Measurements from ENCODE around the gene SLC8A3. TPM values are rescaled to one million over a fixed set of nuclear protein-coding genes. Genes with fewer than 3 reads are reported as not detected.

The SLC8A3 gene
- total and polyA plus RNA-seq, 2 experiments from 2014 or later = not detected

DNA sequence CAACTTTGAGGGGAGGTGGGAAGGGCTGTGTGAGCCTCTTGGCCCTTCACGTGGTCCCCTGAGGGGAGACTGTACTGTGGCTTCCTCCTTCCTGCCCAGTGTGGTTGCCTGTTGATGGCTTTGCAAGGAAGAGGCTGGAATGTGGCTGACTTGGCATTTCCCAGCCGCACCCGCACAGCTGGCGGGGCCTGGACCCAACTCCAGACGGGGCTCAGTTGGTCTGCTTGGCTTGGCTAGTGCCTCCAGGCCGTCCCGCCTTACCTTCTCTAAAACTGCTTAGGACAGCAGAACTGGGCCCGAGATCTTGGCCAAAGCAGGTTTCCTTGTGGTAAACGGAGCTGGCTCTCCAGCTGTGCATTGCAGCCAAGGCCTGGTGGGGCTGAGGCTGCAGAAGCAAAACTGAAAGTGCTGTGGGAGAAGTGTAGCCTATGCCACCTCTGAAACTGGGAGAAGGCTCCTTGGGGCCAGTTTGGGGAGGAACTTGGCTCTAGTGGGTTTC, 170.0 kb downstream of the SLC8A3 start:
- no peak overlapping the region; the same call in 1 of the 2 replicates for H3K27ac ChIP-seq
- H3K79me2 ChIP-seq (ENCODE audit: insufficient read depth) = no peaks in the 10 kb centered on the region
- peak overlapping the region; percentile 53; the same call in 1 of the 2 replicates for H2AFZ ChIP-seq
- WGBS, 2 experiments (ENCODE audit: low coverage in 1 of 2, low lambda C conversion rate in 2 of 2, missing lambda C conversion rate in 2 of 2) = 4 to 5% methylated on average over 6 to 9 of the region's 9 CpGs
- H3K9me2 ChIP-seq (ENCODE audit: insufficient read depth) = no peaks in the 10 kb centered on the region
- in situ Hi-C loops (cut with MboI) = no loop called here
- TF ChIP-seq EZH2phosphoT487 (IDR thresholded peaks at IDR 0.05; ENCODE audit: insufficient read depth, low read depth) (no peak), EZH2 (IDR thresholded peaks at IDR 0.05; ENCODE audit: insufficient read depth, poor library complexity, severe bottlenecking) (no peak)
- 0 out of 2 replicates have a peak, but pooled peaks cover 5% of the 10 kb centered on the region for H3K4me1 ChIP-seq (ENCODE audit: insufficient read depth)
- no peaks in the 10 kb centered on the region for H3K27me3 ChIP-seq (replicated peaks; ENCODE audit: insufficient read depth)
- no peaks in the 10 kb centered on the region for H3F3A ChIP-seq (ENCODE audit: insufficient read depth)
- no peaks in the 10 kb centered on the region for H3K9me3 ChIP-seq (ENCODE audit: low read depth)
- H3K4me2 ChIP-seq (ENCODE audit: unreplicated experiment) = peak overlapping the region; percentile 7
- DNase-seq = peak; percentile 52
- H3K9ac ChIP-seq = no peak overlapping the region
- H4K20me1 ChIP-seq (ENCODE audit: insufficient read depth) = no peaks in the 10 kb centered on the region
- H3K36me3 ChIP-seq (ENCODE audit: low read depth) = no peaks in the 10 kb centered on the region
- no peak overlapping the region for H3K4me3 ChIP-seq

DNA sequence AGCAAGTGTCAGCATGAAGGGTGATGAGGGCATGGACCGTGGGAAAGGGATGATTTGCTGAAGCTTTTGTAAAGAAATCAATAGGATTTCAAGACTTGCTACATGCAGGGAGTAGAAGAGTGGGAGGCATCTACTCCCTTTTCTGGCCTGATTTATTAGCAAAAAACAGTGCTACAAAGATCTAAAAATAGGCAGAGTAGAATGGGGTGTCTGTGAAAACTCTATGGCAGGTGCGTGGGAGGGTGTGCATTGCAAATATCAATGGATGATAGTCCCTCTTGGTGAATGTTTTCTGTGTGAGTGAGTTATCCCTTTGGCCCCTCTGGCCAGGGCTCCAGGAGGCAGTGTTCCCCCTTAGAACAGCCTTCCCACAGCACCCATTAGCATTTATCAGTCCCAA, 170.5 kb downstream of the SLC8A3 start:
- no peaks in the 10 kb centered on the region for H3K36me3 ChIP-seq (ENCODE audit: low read depth)
- WGBS, 2 experiments (ENCODE audit: low coverage in 1 of 2, low lambda C conversion rate in 2 of 2, missing lambda C conversion rate in 2 of 2) = 40 to 42% methylated on average over 2 of the region's 2 CpGs
- no peaks in the 10 kb centered on the region for H3K79me2 ChIP-seq (ENCODE audit: insufficient read depth)
- no peak overlapping the region for H3K4me2 ChIP-seq (ENCODE audit: unreplicated experiment)
- no peaks in the 10 kb centered on the region for H3K9me2 ChIP-seq (ENCODE audit: insufficient read depth)
- H3K4me3 ChIP-seq = no peak overlapping the region
- H3K9ac ChIP-seq = no peak overlapping the region
- H2AFZ ChIP-seq = no peak overlapping the region
- DNase-seq = peak; percentile 27
- TF ChIP-seq EZH2phosphoT487 (IDR thresholded peaks at IDR 0.05; ENCODE audit: insufficient read depth, low read depth) = no peak
- no peak for TF ChIP-seq EZH2 (IDR thresholded peaks at IDR 0.05; ENCODE audit: insufficient read depth, poor library complexity, severe bottlenecking)
- H3K27ac ChIP-seq = no peak overlapping the region
- in situ Hi-C loops (cut with MboI) = no loop called here
- H3K27me3 ChIP-seq (replicated peaks; ENCODE audit: insufficient read depth) = no peaks in the 10 kb centered on the region
- H3K4me1 ChIP-seq (ENCODE audit: insufficient read depth) = 0 out of 2 replicates have a peak, but pooled peaks cover 5% of the 10 kb centered on the region
- H3F3A ChIP-seq (ENCODE audit: insufficient read depth) = no peaks in the 10 kb centered on the region
- H3K9me3 ChIP-seq (ENCODE audit: low read depth) = no peaks in the 10 kb centered on the region
- H4K20me1 ChIP-seq (ENCODE audit: insufficient read depth) = no peaks in the 10 kb centered on the region

DNA sequence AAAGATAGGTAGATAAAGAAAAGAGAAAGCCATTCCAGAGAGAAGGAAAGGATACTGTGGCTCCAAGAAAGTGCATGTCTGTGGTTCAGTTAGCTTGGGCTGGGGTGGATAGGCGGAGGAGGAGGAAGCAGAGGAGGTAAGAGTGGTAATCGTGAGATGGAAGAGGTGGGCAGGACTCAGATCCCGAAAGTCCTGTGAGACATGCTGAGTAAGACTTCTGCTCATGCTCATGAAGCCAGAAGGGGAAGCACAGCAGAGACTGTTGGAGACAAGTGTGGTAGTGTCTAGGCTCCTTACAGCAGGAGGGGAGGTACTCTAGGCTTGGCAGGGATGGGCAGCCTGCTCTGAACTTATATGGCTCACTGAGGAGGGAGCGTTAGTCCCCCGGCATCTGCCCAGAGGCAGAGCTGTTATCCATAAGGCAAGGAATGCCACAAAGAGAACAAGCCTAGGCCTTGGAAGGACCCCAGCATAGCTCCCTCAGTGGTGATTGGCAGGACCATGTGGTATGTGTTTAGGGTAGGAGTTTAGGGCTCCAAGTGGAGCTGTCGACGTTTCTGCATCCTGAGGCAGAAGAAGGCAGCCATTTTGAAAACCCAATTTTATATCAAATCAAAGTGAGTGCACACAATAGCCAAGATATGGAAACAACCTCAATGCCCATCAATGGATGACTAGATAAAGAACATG, 174.2 kb downstream of the SLC8A3 start:
- H3F3A ChIP-seq (ENCODE audit: insufficient read depth) = no peaks in the 10 kb centered on the region
- no peak overlapping the region for H2AFZ ChIP-seq
- H3K27ac ChIP-seq = no peak overlapping the region
- in situ Hi-C loops (cut with MboI) = no loop called here
- no peak for DNase-seq
- H4K20me1 ChIP-seq (ENCODE audit: insufficient read depth) = no peaks in the 10 kb centered on the region
- no peak overlapping the region for H3K9ac ChIP-seq
- H3K79me2 ChIP-seq (ENCODE audit: insufficient read depth) = no peaks in the 10 kb centered on the region
- H3K36me3 ChIP-seq (ENCODE audit: low read depth) = no peaks in the 10 kb centered on the region
- 0 out of 2 replicates have a peak, but pooled peaks cover 5% of the 10 kb centered on the region for H3K4me1 ChIP-seq (ENCODE audit: insufficient read depth)
- no peaks in the 10 kb centered on the region for H3K27me3 ChIP-seq (replicated peaks; ENCODE audit: insufficient read depth)
- no peak overlapping the region for H3K4me3 ChIP-seq
- 41 to 43% methylated on average over 7 of the region's 7 CpGs for WGBS, 2 experiments (ENCODE audit: low coverage in 1 of 2, low lambda C conversion rate in 2 of 2, missing lambda C conversion rate in 2 of 2)
- no peaks in the 10 kb centered on the region for H3K9me3 ChIP-seq (ENCODE audit: low read depth)
- no peaks in the 10 kb centered on the region for H3K9me2 ChIP-seq (ENCODE audit: insufficient read depth)
- TF ChIP-seq EZH2phosphoT487 (IDR thresholded peaks at IDR 0.05; ENCODE audit: insufficient read depth, low read depth) = no peak
- TF ChIP-seq EZH2 (IDR thresholded peaks at IDR 0.05; ENCODE audit: insufficient read depth, poor library complexity, severe bottlenecking) = no peak
- H3K4me2 ChIP-seq (ENCODE audit: unreplicated experiment) = no peak overlapping the region

GRCh38 chr14:70013271-70013873, 175.4 kb downstream of the SLC8A3 start:
- Histone ChIP-seq H2AFZ (no peak overlapping the region), H3K79me2 (ENCODE audit: insufficient read depth) (no peaks in the 10 kb centered on the region), H3K4me1 (ENCODE audit: insufficient read depth) (0 out of 2 replicates have a peak, but pooled peaks cover 1% of the 10 kb centered on the region), H3K9me3 (ENCODE audit: low read depth) (no peaks in the 10 kb centered on the region), H3K36me3 (ENCODE audit: low read depth) (no peaks in the 10 kb centered on the region), H3K4me3 (no peak overlapping the region), H3K9me2 (ENCODE audit: insufficient read depth) (no peaks in the 10 kb centered on the region), H3K27ac (no peak overlapping the region), H3K27me3 (replicated peaks; ENCODE audit: insufficient read depth) (no peaks in the 10 kb centered on the region), H4K20me1 (ENCODE audit: insufficient read depth) (no peaks in the 10 kb centered on the region), H3F3A (ENCODE audit: insufficient read depth) (no peaks in the 10 kb centered on the region), H3K4me2 (ENCODE audit: unreplicated experiment) (no peak overlapping the region), H3K9ac (no peak overlapping the region)
- TF ChIP-seq EZH2phosphoT487 (IDR thresholded peaks at IDR 0.05; ENCODE audit: insufficient read depth, low read depth) = no peak
- TF ChIP-seq EZH2 (IDR thresholded peaks at IDR 0.05; ENCODE audit: insufficient read depth, poor library complexity, severe bottlenecking) = no peak
- in situ Hi-C loops (cut with MboI) = no loop called here
- 41 to 42% methylated on average over 2 of the region's 2 CpGs for WGBS, 2 experiments (ENCODE audit: low coverage in 1 of 2, low lambda C conversion rate in 2 of 2, missing lambda C conversion rate in 2 of 2)
- peak; percentile 34 for DNase-seq
